ENCODE results near the gene PPM1D.

Gene PPM1D

GRCh38 chr17:60563743-60564142, 36.2 kb upstream of the PPM1D start:
- H2AFZ ChIP-seq: no peak overlapping the region
- no peak overlapping the region for H3K4me3 ChIP-seq (ENCODE audit: low read depth, low read length)
- no peak overlapping the region for H3K4me2 ChIP-seq (ENCODE audit: low read length)
- H3K27ac ChIP-seq: no peak overlapping the region
- H3K4me1 ChIP-seq: no peaks in the 10 kb centered on the region
- no peak overlapping the region for H3K9ac ChIP-seq
- TF ChIP-seq CTCF (IDR thresholded peaks at IDR 0.05): no peak
- H3K27me3 ChIP-seq (ENCODE audit: control insufficient read depth, insufficient read depth, low read length): no peaks in the 10 kb centered on the region
- no peaks in the 10 kb centered on the region for H3K36me3 ChIP-seq (ENCODE audit: control insufficient read depth, insufficient read depth, low read length)
- H3K9me3 ChIP-seq (ENCODE audit: control insufficient read depth, low read length): no peaks in the 10 kb centered on the region
- no peaks in the 10 kb centered on the region for H3K79me2 ChIP-seq

GRCh38 chr17:60565233-60565632, 34.8 kb upstream of the PPM1D start:
- Histone ChIP-seq H3K27me3 (ENCODE audit: control insufficient read depth, insufficient read depth, low read length) (no peaks in the 10 kb centered on the region), H3K4me3 (ENCODE audit: low read depth, low read length) (no peak overlapping the region), H3K4me1 (no peaks in the 10 kb centered on the region), H2AFZ (no peak overlapping the region), H3K9me3 (ENCODE audit: control insufficient read depth, low read length) (no peaks in the 10 kb centered on the region), H3K9ac (no peak overlapping the region), H3K79me2 (no peaks in the 10 kb centered on the region), H3K36me3 (ENCODE audit: control insufficient read depth, insufficient read depth, low read length) (no peaks in the 10 kb centered on the region), H3K4me2 (ENCODE audit: low read length) (no peak overlapping the region), H3K27ac (no peak overlapping the region)
- no peak for TF ChIP-seq CTCF (IDR thresholded peaks at IDR 0.05)

GRCh38 chr17:60573236-60574051, 26.5 kb upstream of the PPM1D start:
- Histone ChIP-seq H3K36me3 (ENCODE audit: control insufficient read depth, insufficient read depth, low read length) (no peaks in the 10 kb centered on the region), H2AFZ (peak overlapping the region; percentile 18), H3K9me3 (ENCODE audit: control insufficient read depth, low read length) (no peaks in the 10 kb centered on the region), H3K4me2 (ENCODE audit: low read length) (no peak overlapping the region), H3K4me3 (ENCODE audit: low read depth, low read length) (no peak overlapping the region), H3K79me2 (no peaks in the 10 kb centered on the region), H3K4me1 (no peaks in the 10 kb centered on the region), H3K27ac (peak overlapping the region; percentile 36), H3K27me3 (ENCODE audit: control insufficient read depth, insufficient read depth, low read length) (no peaks in the 10 kb centered on the region), H3K9ac (no peak overlapping the region)
- TF ChIP-seq CTCF (IDR thresholded peaks at IDR 0.05): no peak

- Histone ChIP-seq H3K27ac (peak overlapping the region; percentile 44), H3K9ac (no peak overlapping the region), H3K27me3 (ENCODE audit: control insufficient read depth, insufficient read depth, low read length) (no peaks in the 10 kb centered on the region), H3K36me3 (ENCODE audit: control insufficient read depth, insufficient read depth, low read length) (no peaks in the 10 kb centered on the region), H3K79me2 (no peaks in the 10 kb centered on the region), H3K4me2 (ENCODE audit: low read length) (peak overlapping the region; percentile 40), H2AFZ (peak overlapping the region; percentile 67), H3K4me1 (no peaks in the 10 kb centered on the region), H3K9me3 (ENCODE audit: control insufficient read depth, low read length) (no peaks in the 10 kb centered on the region), H3K4me3 (ENCODE audit: low read depth, low read length) (no peak overlapping the region)
- TF ChIP-seq CTCF (IDR thresholded peaks at IDR 0.05): peak; percentile 29
These were observed 22.7 kb upstream of the PPM1D start for GRCh38 chr17:60577147-60577915.

All from parathyroid adenoma (tissue), 2 donors.